ES-I3 (cell line): ENCODE data around the gene IGF1R.

Experiments used
- H3K36me3 ChIP-seq: 2 replicates; pipeline ENCODE4 v1.6.1; 2013; ENCODE audit warnings: mild to moderate bottlenecking, low read length, control low read depth, moderate library complexity; ENCODE audit not compliant: insufficient read depth
- H3K4me1 ChIP-seq: 2 replicates; pipeline ENCODE4 v1.6.1; 2013; ENCODE audit warnings: mild to moderate bottlenecking, control low read depth, low read length; ENCODE audit not compliant: insufficient read depth
- H3K9ac ChIP-seq: 2 replicates; pipeline ENCODE4 v1.6.1; 2013; ENCODE audit warnings: low read depth, mild to moderate bottlenecking, low read length, moderate library complexity
- H3K9me3 ChIP-seq: 2 replicates; pipeline ENCODE4 v1.6.1; 2013; ENCODE audit warnings: mild to moderate bottlenecking, low read length, moderate library complexity; ENCODE audit not compliant: control insufficient read depth, insufficient read depth

Gene IGF1R

DNA sequence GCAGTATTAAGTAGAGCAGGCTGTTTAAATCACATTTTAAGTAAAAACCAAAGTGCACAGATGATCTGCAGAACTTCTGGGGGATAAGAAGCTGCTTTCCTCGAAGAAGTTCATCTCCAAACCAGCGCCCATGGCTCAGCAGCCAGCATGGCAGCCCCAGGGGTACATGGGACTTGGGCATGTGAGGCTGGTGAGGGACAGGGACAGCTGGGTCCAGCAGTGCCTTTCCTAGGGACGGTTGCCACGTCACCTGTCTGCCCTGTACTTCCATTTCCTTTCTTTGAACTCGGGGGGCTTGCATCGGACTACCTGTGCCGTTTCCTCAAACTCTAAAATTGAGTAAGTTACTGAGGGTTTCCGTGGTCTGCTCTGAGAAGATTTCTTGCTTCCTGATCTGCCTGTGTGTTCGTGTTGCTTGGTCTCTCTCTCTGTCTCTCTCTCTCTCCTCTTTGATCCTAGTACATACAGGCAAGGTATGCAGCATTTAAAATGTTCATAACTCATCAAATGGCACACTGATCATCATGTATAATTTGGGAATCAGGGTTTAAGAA, 67.6 kb downstream of the IGF1R start:
- H3K36me3 ChIP-seq, result peaks cover 11% of the 10 kb centered on the region
- peaks cover 48% of the 10 kb centered on the region for H3K4me1 ChIP-seq
- H3K9ac ChIP-seq, result no peak overlapping the region
- 0 out of 2 replicates have a peak, but pooled peaks cover 3% of the 10 kb centered on the region for H3K9me3 ChIP-seq

GRCh38 chr15:98717371-98717770, 69.0 kb downstream of the IGF1R start:
- H3K4me1 ChIP-seq, result peaks cover 48% of the 10 kb centered on the region
- no peaks in the 10 kb centered on the region for H3K9me3 ChIP-seq
- no peaks in the 10 kb centered on the region for H3K36me3 ChIP-seq
- H3K9ac ChIP-seq, result no peak overlapping the region

GRCh38 chr15:98717942-98718341, 69.6 kb downstream of the IGF1R start:
- peaks cover 50% of the 10 kb centered on the region for H3K4me1 ChIP-seq
- H3K36me3 ChIP-seq, result no peaks in the 10 kb centered on the region
- no peak overlapping the region for H3K9ac ChIP-seq
- no peaks in the 10 kb centered on the region for H3K9me3 ChIP-seq

- Histone ChIP-seq H3K36me3 (no peaks in the 10 kb centered on the region), H3K9me3 (no peaks in the 10 kb centered on the region), H3K9ac (no peak overlapping the region), H3K4me1 (peaks cover 44% of the 10 kb centered on the region)
Measured at GRCh38 chr15:98718426-98719136, 70.2 kb downstream of the IGF1R start.

DNA sequence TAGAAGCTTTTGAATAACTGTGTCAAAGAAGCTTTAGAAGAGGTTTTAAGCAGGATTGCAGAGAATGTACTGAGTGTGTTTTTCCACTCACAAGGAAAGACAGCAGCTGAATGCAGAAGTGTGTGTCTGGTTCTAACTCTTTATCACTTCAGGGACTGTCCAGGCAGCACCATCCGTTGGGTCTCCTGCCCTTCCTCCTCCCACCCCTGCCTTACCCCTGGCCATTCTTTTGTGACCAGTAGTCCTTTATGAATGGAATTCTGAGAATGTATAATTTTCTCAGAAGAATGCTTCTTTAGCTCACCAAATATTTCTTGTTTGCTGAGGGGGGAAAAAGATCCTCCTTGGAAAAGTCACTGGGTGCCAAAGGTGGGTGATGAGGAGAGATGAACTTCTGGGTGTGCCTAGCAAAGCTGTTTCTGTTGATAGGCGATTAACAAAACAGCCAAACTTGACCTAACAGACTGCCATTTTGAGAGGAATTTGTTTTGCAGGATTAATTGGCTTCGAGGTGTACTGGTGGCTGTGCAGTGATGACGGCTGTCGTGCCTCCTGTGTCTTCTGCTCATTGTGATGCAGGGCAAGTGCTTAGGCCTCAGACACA, 70.9 kb downstream of the IGF1R start:
- Histone ChIP-seq H3K9me3 (no peaks in the 10 kb centered on the region), H3K9ac (no peak overlapping the region), H3K36me3 (no peaks in the 10 kb centered on the region), H3K4me1 (peaks cover 40% of the 10 kb centered on the region)

- H3K4me1 ChIP-seq, result peaks cover 40% of the 10 kb centered on the region
- no peak overlapping the region for H3K9ac ChIP-seq
- no peaks in the 10 kb centered on the region for H3K9me3 ChIP-seq
- H3K36me3 ChIP-seq, result no peaks in the 10 kb centered on the region
Measured at GRCh38 chr15:98720031-98720430, 71.7 kb downstream of the IGF1R start.

GRCh38 chr15:98720577-98721565, 72.5 kb downstream of the IGF1R start:
- Histone ChIP-seq H3K9ac (no peak overlapping the region), H3K9me3 (no peaks in the 10 kb centered on the region), H3K4me1 (peaks cover 35% of the 10 kb centered on the region), H3K36me3 (no peaks in the 10 kb centered on the region)

DNA sequence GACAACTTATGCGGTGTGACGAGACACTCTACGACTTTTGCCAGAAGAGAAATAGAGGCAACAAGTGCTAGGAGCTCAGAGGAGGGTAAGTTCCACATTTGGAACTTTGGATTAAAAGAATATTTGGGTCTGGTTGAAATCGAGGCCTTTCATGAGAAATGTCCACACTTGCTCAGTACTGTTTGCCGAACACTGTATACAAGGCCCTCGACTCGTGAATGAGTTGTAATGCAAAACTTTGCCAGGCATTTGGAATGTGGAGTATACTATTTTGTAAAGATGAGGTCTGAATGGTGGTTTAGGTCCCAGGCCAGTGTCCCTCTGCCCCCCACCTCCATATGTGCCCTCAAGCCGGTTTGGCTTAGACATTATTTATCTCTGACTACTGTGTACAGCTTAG, 73.9 kb downstream of the IGF1R start:
- no peaks in the 10 kb centered on the region for H3K36me3 ChIP-seq
- H3K9ac ChIP-seq, result no peak overlapping the region
- peaks cover 42% of the 10 kb centered on the region for H3K4me1 ChIP-seq
- H3K9me3 ChIP-seq, result no peaks in the 10 kb centered on the region

DNA sequence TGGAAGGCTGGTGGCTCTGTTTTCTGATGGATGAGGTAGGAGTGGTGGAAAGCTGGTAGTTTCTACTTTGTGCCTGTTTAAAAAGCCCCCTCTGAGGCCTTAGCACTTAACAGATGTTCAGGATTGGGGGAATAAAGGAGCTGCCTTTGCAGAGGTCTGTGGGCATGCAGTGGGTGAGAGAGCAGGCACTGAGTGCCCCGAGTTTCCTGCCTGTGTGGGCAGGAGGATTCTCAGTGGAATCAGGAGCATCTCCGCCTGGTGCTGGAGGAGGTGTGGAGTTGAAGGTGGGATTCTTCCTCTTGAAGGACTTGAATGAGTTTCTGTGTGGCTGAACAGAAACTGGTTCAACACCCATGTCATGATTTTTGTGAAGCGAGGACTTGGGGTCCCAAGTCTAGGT, 74.3 kb downstream of the IGF1R start:
- Histone ChIP-seq H3K4me1 (peaks cover 42% of the 10 kb centered on the region), H3K9ac (no peak overlapping the region), H3K36me3 (no peaks in the 10 kb centered on the region), H3K9me3 (no peaks in the 10 kb centered on the region)

DNA sequence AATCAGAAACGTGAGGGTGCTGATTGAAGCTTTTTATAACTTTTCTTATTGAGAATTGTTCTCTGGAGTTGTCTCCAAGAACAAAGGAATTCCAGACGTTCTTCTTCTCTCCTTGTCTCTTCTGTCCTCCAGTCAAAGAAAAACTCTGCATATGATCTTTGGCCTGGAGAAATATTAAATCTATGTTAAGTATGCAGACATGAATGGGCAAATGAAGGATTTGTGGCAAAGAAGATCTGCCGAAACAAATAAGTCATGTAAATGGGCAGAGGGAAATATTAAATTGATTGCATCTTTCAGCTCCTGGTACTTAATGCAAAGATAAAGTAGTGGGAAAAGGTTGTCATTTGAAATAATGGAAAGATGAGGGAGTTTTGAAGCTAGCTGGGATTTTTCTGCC, 74.9 kb downstream of the IGF1R start:
- Histone ChIP-seq H3K4me1 (peaks cover 42% of the 10 kb centered on the region), H3K36me3 (no peaks in the 10 kb centered on the region), H3K9me3 (no peaks in the 10 kb centered on the region), H3K9ac (no peak overlapping the region)

DNA sequence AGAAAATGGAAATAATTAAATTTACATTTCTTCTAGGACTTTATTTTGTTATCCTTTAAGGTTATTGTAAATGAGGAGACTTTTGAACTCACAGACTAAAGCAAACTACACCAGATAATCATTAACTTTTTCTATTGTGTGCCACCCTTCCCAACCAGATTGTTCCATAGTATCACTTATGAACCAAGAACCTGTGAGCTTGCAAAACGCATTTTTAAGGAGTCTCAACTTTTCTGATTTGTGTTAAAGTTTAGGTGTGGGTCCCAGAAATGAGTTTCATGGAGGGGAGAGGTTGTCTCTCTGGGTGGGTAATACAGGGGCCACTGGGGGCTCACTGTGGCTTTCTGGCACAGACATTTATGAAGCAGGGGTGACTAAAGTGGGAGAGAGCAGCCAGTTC, 75.7 kb downstream of the IGF1R start:
- Histone ChIP-seq H3K9me3 (no peaks in the 10 kb centered on the region), H3K36me3 (no peaks in the 10 kb centered on the region), H3K4me1 (peaks cover 42% of the 10 kb centered on the region), H3K9ac (no peak overlapping the region)

DNA sequence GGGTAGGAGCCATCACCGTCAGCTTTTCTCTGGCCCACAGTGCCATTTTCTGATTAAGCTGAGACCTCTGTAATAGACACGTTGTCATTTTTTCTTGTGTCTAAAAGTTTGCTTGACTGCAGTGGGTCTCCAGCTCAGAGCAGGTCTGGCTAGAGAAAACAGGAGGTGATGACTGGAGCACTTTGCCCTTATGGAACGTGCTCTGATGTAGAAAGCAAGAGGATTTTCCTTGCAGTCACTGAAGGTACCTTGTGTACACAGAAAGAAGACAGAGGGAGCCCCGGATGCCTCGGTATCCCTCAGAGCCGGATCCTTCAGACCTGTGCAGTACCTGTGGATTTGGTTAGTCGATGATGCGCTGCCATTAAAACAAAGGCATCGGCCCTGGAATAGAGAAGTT, 76.2 kb downstream of the IGF1R start:
- H3K36me3 ChIP-seq, result no peaks in the 10 kb centered on the region
- H3K9ac ChIP-seq, result no peak overlapping the region
- H3K9me3 ChIP-seq, result no peaks in the 10 kb centered on the region
- peaks cover 42% of the 10 kb centered on the region for H3K4me1 ChIP-seq

DNA sequence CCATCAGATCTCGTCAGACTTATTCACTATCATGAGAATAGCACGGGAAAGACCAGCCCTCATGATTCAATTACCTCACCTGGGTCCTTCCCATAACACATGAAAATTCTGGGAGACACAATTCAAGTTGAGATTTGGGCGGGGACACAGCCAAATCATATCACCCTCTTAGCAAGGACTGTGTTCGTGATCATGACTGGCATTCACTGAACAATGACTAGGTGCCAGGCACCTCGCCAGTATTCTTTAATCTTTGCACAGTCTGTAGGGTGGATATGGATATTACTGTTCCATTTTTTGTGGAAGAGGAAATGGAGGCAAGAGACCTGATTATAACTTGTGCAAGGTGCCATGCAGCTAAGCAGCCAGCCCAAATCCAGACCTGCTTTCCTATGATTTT, 77.5 kb downstream of the IGF1R start:
- H3K9ac ChIP-seq, result no peak overlapping the region
- no peaks in the 10 kb centered on the region for H3K36me3 ChIP-seq
- H3K9me3 ChIP-seq, result no peaks in the 10 kb centered on the region
- H3K4me1 ChIP-seq, result peaks cover 42% of the 10 kb centered on the region
